Colonic mucosa (tissue), 4 donors: Measurements from ENCODE around the gene TFDP1. TPM values are rescaled to one million over a fixed set of nuclear protein-coding genes. Genes with fewer than 3 reads are reported as not detected.

Experiments
- DNase-seq: peaks from one replicate; pipeline ENCODE4 v3.0.0-alpha.2; 2020
- H3K27ac ChIP-seq: fragments of 200-600 bp; one replicate; pipeline ENCODE4 v1.8.0; 2021
- H3K27me3 ChIP-seq: fragments of 200-600 bp; one replicate; pipeline ENCODE4 v1.8.0; 2021
- H3K36me3 ChIP-seq: fragments of 200-600 bp; one replicate; pipeline ENCODE4 v1.8.0; 2021
- H3K4me1 ChIP-seq: fragments of 200-600 bp; one replicate; pipeline ENCODE4 v1.8.0; 2021; ENCODE audit warnings: mild to moderate bottlenecking
- H3K4me3 ChIP-seq: fragments of 200-600 bp; one replicate; pipeline ENCODE4 v1.8.0; 2021
- H3K9ac ChIP-seq, 2 donors: one replicate each; pipeline ENCODE4 v1.7.0; 2013; ENCODE audit warnings: control low read depth in 2 of 2, low read depth in 2 of 2, low read length in 2 of 2
- H3K9me3 ChIP-seq: fragments of 200-600 bp; one replicate; pipeline ENCODE4 v1.8.0; 2021
- intact Hi-C: fragments of 100-400 bp; cut with DNase I; formaldehyde crosslinking; loops from one replicate; pipeline ENCODE4 v1.14.1; 2022
- total RNA-seq, 2 donors: library from RNA; stranded (reverse); fragmentation: NEBNext Ultra II Directional in 1 of 2; extraction: Animal tissue kit (Norgen Biotek cat#: 25700) in 1 of 2; gene quantifications; one replicate each; pipeline ENCODE4 v1.2.1, GENCODE V29; 2021
- TF ChIP-seq, protein P1 (sequence below): fragments of 200-600 bp; IDR thresholded peaks from one replicate; pipeline ENCODE4 v1.8.0; 2022; ENCODE audit warnings: antibody characterized with exemption, mild to moderate bottlenecking
- donor health status: healthy.
- donor health status: DM: no; HTN: no; CAD: no.
- donor health status: DM: no; HTN: no; CAD: no.

TFDP1 gene
- total RNA-seq, 2 donors from 2014 or later: 60.3 to 112 TPM

- Histone ChIP-seq H3K9me3 (no peaks in the 10 kb centered on the region), H3K27ac (no peak overlapping the region), H3K27me3 (no peaks in the 10 kb centered on the region), H3K4me3 (peak overlapping the region; percentile 65), H3K4me1 (peaks cover 4% of the 10 kb centered on the region), H3K9ac (no peak overlapping the region), H3K36me3 (no peaks in the 10 kb centered on the region)
- TF ChIP-seq, protein P1, sequence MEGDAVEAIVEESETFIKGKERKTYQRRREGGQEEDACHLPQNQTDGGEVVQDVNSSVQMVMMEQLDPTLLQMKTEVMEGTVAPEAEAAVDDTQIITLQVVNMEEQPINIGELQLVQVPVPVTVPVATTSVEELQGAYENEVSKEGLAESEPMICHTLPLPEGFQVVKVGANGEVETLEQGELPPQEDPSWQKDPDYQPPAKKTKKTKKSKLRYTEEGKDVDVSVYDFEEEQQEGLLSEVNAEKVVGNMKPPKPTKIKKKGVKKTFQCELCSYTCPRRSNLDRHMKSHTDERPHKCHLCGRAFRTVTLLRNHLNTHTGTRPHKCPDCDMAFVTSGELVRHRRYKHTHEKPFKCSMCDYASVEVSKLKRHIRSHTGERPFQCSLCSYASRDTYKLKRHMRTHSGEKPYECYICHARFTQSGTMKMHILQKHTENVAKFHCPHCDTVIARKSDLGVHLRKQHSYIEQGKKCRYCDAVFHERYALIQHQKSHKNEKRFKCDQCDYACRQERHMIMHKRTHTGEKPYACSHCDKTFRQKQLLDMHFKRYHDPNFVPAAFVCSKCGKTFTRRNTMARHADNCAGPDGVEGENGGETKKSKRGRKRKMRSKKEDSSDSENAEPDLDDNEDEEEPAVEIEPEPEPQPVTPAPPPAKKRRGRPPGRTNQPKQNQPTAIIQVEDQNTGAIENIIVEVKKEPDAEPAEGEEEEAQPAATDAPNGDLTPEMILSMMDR: no peak
- intact Hi-C loops: no loop called here
- DNase-seq: peak; percentile 16
These were observed 1.3 kb downstream of the TFDP1 start for GRCh38 chr13:113585896-113586295.

DNA sequence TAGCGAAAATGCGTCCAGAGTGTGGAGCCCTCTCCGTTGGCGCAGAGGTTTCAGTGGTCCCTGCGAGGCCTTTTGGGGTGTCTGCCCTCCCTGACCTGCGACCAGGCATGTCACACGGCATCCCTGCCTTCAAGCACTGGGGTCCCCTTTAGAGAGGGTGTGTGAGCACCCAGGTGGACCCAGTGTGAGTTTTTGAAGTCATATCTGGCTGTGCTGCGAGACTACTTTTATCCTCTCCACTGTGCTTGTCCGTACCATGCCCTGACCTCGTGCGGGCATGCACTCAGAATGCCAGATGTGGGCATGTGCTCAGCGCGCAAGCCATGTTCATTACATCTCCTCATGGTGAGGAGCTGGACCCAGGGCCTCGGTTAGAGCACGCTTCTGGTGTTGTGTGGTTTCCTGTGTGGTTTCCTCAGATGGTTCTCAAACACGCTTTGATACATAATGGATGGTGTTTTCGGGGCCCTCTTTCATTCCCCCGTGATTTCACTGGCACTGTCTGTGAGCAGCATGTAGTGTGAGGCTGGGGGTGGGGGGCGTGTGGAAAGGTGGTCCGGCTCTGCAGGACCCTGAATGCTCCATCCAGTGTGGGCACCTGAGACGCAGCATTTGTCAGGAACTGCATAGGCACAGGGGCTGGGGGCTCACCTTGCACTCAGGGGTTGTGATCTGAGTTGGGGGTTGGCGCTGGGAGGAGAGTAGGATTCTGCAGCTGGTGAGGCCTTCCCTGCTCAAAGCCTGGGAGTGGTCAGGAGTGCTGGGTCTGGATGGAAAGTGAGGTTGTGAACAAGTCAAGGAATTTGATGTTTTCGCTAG is 2.3 kb downstream of the TFDP1 start:
- intact Hi-C loops: no loop called here
- H3K4me3 ChIP-seq: no peak overlapping the region
- DNase-seq: peak; percentile 17

GRCh38 chr13:113588394-113589111 is 4.0 kb downstream of the TFDP1 start:
- Histone ChIP-seq H3K27ac (no peak overlapping the region), H3K9me3 (no peaks in the 10 kb centered on the region), H3K27me3 (no peaks in the 10 kb centered on the region), H3K4me1 (peaks cover 4% of the 10 kb centered on the region), H3K9ac (no peak overlapping the region), H3K4me3 (no peak overlapping the region), H3K36me3 (no peaks in the 10 kb centered on the region)
- intact Hi-C loops: no loop called here
- TF ChIP-seq, protein P1: no peak
- peak; percentile 4 for DNase-seq

More for the DNA sequence above, 2.3 kb downstream of the TFDP1 start:
- H3K9me3 ChIP-seq: no peaks in the 10 kb centered on the region
- no peak overlapping the region for H3K27ac ChIP-seq
- H3K9ac ChIP-seq: no peak overlapping the region
- TF ChIP-seq, protein P1: no peak
- H3K27me3 ChIP-seq: no peaks in the 10 kb centered on the region
- peaks cover 4% of the 10 kb centered on the region for H3K4me1 ChIP-seq
- H3K36me3 ChIP-seq: no peaks in the 10 kb centered on the region

GRCh38 chr13:113589251-113589960 is 4.9 kb downstream of the TFDP1 start:
- H3K27me3 ChIP-seq: no peaks in the 10 kb centered on the region
- H3K9ac ChIP-seq: no peak overlapping the region
- DNase-seq: peak; percentile 14
- no peak overlapping the region for H3K4me3 ChIP-seq
- no peak overlapping the region for H3K27ac ChIP-seq
- intact Hi-C loops: no loop called here
- H3K9me3 ChIP-seq: no peaks in the 10 kb centered on the region
- TF ChIP-seq, protein P1: no peak
- H3K36me3 ChIP-seq: no peaks in the 10 kb centered on the region
- peaks cover 4% of the 10 kb centered on the region for H3K4me1 ChIP-seq

- intact Hi-C loops: no loop called here
- Histone ChIP-seq H3K27ac (no peak overlapping the region), H3K36me3 (no peaks in the 10 kb centered on the region), H3K9me3 (no peaks in the 10 kb centered on the region), H3K9ac (no peak overlapping the region), H3K27me3 (no peaks in the 10 kb centered on the region), H3K4me1 (peaks cover 4% of the 10 kb centered on the region), H3K4me3 (no peak overlapping the region)
- TF ChIP-seq, protein P1: no peak
- DNase-seq: peak; percentile 10
These were observed 5.4 kb downstream of the TFDP1 start for GRCh38 chr13:113589961-113590339.
